ENCODE results near the gene PRRG4.

- TF ChIP-seq CTCF (IDR thresholded peaks at IDR 0.05; ENCODE audit: low read depth, low read length) (no peak), EZH2phosphoT487 (IDR thresholded peaks at IDR 0.05; ENCODE audit: low read depth) (no peak)
Observed at GRCh38 chr11:32785262-32785661, 44.5 kb upstream of the PRRG4 start.

Measured in OCI-LY3 (cell line).